ENCODE data around the gene IL7R. TPM values are rescaled to one million over a fixed set of nuclear protein-coding genes. Genes with fewer than 3 reads are reported as not detected.
A peak's percentile ranks its signal among the peaks of the same experiment; 100 is the strongest.

Gene IL7R
- total and polyA plus RNA-seq, 2 of the 4 experiments (the other 2 are of a cell fraction): 40.7 to 71.7 TPM

GRCh38 chr5:35922468-35922867 lies 65.8 kb downstream of the IL7R start:
- Histone ChIP-seq H2AFZ (replicated peaks; ENCODE audit: low read length, poor library complexity) (no peak overlapping the region), H2AK9ac (replicated peaks; ENCODE audit: low read depth, low read length, poor library complexity) (no peak overlapping the region), H4K8ac (ENCODE audit: low read depth in 2 of 2, low read length in 2 of 2) (peak overlapping the region in 1 of 2 experiments; percentile 9; a peak in 2 of 4 replicates), H3K9me1 (ENCODE audit: insufficient read depth, low read length) (peaks cover 8% of the 10 kb centered on the region), H2AK5ac (ENCODE audit: low read depth, low read length) (peak overlapping the region; percentile 68), H3K18ac (ENCODE audit: low read depth, low read length) (peak overlapping the region; percentile 76; the same call in 1 of the 2 replicates), H3K14ac (replicated peaks; ENCODE audit: low read depth, low read length) (no peak overlapping the region; the same call in 1 of the 2 replicates), H4K5ac (ENCODE audit: low read depth, low read length) (peak overlapping the region; percentile 52; the same call in 1 of the 2 replicates), H2BK120ac (ENCODE audit: low read depth, low read length) (peak overlapping the region; percentile 88), H2BK5ac (ENCODE audit: low read depth, low read length, poor library complexity, severe bottlenecking) (peak overlapping the region; percentile 63), H3K9me3 (ENCODE audit: control insufficient read depth, insufficient read depth, low read length) (peaks cover 4% of the 10 kb centered on the region; the same call in 1 of the 2 replicates), H3K4me1 (ENCODE audit: control insufficient read depth, insufficient read depth, low read length) (peaks cover 9% of the 10 kb centered on the region), H4K20me1 (ENCODE audit: insufficient read depth, low read length) (no peaks in the 10 kb centered on the region), H3K4me3 (ENCODE audit: insufficient read depth, low read depth, low read length) (no peak overlapping the region), H3K36me3 (ENCODE audit: control insufficient read depth, insufficient read depth, low read length) (no peaks in the 10 kb centered on the region), H3K27me3 (ENCODE audit: control insufficient read depth, insufficient read depth, low read length) (no peaks in the 10 kb centered on the region), H2BK15ac (ENCODE audit: low read depth, low read length) (peak overlapping the region; percentile 81; the same call in 2 of the 3 replicates), H3K79me1 (ENCODE audit: low read depth in 1 of 2, low read length in 2 of 2) (no peaks in the 10 kb centered on the region), H3K4ac (ENCODE audit: low read depth, low read length) (peak overlapping the region; percentile 80), H2BK20ac (ENCODE audit: low read depth, low read length) (peak overlapping the region; percentile 81), H3K23ac (ENCODE audit: low read depth, low read length) (0 out of 2 replicates have a peak overlapping the region, but pooled peaks have one; percentile 32), H4K91ac (ENCODE audit: insufficient read depth, low read depth, low read length) (peak overlapping the region; percentile 74), H3K56ac (ENCODE audit: extremely low read depth, insufficient read depth, low read length) (no peak overlapping the region), H3K27ac (ENCODE audit: insufficient read depth, low read length) (no peak overlapping the region), H3K9ac (ENCODE audit: low read depth, low read length) (no peak overlapping the region), H3K4me2 (ENCODE audit: low read depth, low read length) (no peak overlapping the region)
- in situ Hi-C loops (cut with MboI; ENCODE audit: low sequenced_read_pairs) (loop anchor here (5.0 to 10.0 kb wide), 4 partner anchors 145 to 830 kb away; partner anchors contain the start of gene SPEF2), dilution Hi-C loops (cut with HindIII; ENCODE audit: low sequenced_read_pairs, unreplicated experiment) (no loop called here), intact Hi-C loops (cut with micrococcal nuclease) (loop anchor here (10.0 kb wide), 1 partner anchor 1448 kb away; no protein-coding TSS in a partner anchor)
- ChIA-PET CTCF (no interaction called here), POLR2A (ENCODE audit: unreplicated experiment) (no interaction called here)
- no TSS peak for BruUV-seq (replicated peaks)
- DNase-seq (no peak), ATAC-seq (ENCODE audit: low read depth) (no peak)
- 100% methylated on average over 3 of the region's 7 CpGs; no CpG with 5 or more reads in 1 of the 2 experiments for WGBS, 2 experiments (ENCODE audit: extremely low coverage in 2 of 2, insufficient read length in 1 of 2)
- TF ChIP-seq MXI1 (IDR thresholded peaks at IDR 0.05; ENCODE audit: borderline replicate concordance, low read depth, low read length) (no peak), MAFK (IDR thresholded peaks at IDR 0.05; ENCODE audit: low read depth, low read length) (no peak), SMC3 (IDR thresholded peaks at IDR 0.05; ENCODE audit: low read depth, low read length) (no peak), RCOR1 (IDR thresholded peaks at IDR 0.05; ENCODE audit: insufficient replicate concordance, low read length) (no peak), CHD1 (IDR thresholded peaks at IDR 0.05; ENCODE audit: low read depth, low read length) (no peak), MAZ (IDR thresholded peaks at IDR 0.05; ENCODE audit: borderline replicate concordance, low read depth, low read length) (no peak), FOS (IDR thresholded peaks at IDR 0.05; ENCODE audit: low read depth, low read length) (no peak), RFX5 (IDR thresholded peaks at IDR 0.05; ENCODE audit: low read depth, low read length) (no peak), ELK1 (IDR thresholded peaks at IDR 0.05; ENCODE audit: borderline replicate concordance, low read depth, low read length) (no peak), BHLHE40 (IDR thresholded peaks at IDR 0.05; ENCODE audit: low read depth, low read length) (no peak), POLR2A (IDR thresholded peaks at IDR 0.05; ENCODE audit: low read depth, low read length) (no peak), CEBPB (IDR thresholded peaks at IDR 0.05; ENCODE audit: low read depth, low read length) (no peak), NFE2L2 (IDR thresholded peaks at IDR 0.05; ENCODE audit: low read depth, low read length) (no peak), RAD21 (IDR thresholded peaks at IDR 0.05; ENCODE audit: low read length) (no peak)
- TF ChIP-seq, protein P1, sequence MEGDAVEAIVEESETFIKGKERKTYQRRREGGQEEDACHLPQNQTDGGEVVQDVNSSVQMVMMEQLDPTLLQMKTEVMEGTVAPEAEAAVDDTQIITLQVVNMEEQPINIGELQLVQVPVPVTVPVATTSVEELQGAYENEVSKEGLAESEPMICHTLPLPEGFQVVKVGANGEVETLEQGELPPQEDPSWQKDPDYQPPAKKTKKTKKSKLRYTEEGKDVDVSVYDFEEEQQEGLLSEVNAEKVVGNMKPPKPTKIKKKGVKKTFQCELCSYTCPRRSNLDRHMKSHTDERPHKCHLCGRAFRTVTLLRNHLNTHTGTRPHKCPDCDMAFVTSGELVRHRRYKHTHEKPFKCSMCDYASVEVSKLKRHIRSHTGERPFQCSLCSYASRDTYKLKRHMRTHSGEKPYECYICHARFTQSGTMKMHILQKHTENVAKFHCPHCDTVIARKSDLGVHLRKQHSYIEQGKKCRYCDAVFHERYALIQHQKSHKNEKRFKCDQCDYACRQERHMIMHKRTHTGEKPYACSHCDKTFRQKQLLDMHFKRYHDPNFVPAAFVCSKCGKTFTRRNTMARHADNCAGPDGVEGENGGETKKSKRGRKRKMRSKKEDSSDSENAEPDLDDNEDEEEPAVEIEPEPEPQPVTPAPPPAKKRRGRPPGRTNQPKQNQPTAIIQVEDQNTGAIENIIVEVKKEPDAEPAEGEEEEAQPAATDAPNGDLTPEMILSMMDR (conservative IDR thresholded peaks at IDR 0.05; ENCODE audit: low read depth, low read length): no peak
- TF ChIP-seq, protein P2, sequence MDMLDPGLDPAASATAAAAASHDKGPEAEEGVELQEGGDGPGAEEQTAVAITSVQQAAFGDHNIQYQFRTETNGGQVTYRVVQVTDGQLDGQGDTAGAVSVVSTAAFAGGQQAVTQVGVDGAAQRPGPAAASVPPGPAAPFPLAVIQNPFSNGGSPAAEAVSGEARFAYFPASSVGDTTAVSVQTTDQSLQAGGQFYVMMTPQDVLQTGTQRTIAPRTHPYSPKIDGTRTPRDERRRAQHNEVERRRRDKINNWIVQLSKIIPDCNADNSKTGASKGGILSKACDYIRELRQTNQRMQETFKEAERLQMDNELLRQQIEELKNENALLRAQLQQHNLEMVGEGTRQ (IDR thresholded peaks at IDR 0.05; ENCODE audit: low read depth, low read length): no peak
